B cell (primary cell): ENCODE data around the gene NLRC5. TPM values are rescaled to one million over a fixed set of nuclear protein-coding genes. Genes with fewer than 3 reads are reported as not detected.

ENCODE experiments used
- ATAC-seq: fragments of 200-7000 bp; cut with Tn5 transposase; one replicate; pipeline ENCODE4 v1.10.0; 2021; ENCODE audit warnings: low read depth, mild to moderate bottlenecking, moderate number of reproducible peaks, moderate library complexity
- CTCF ChIA-PET: fragments of 350-600 bp; sonication (Branson Sonifier 250); formaldehyde crosslinking; loops from one replicate; lab custom pipeline; 2021; ENCODE audit warnings: antibody characterized with exemption, inconsistent platforms; lab: Charles Lee
- POLR2A ChIA-PET: fragments of 350-600 bp; sonication (Branson Sonifier 250); formaldehyde crosslinking; loops from one replicate; lab custom pipeline; 2021; ENCODE audit warnings: antibody characterized with exemption; lab: Charles Lee
- DNase-seq: peaks from one replicate; pipeline ENCODE4 v3.0.0; 2013
- H2AFZ ChIP-seq: 2 replicates; pipeline ENCODE4 v1.6.1; 2012; ENCODE audit warnings: mild to moderate bottlenecking, low read depth, low read length; ENCODE audit not compliant: insufficient read depth, poor library complexity, severe bottlenecking
- H3K27ac ChIP-seq, 2 donors: 1 replicate in 1 of 2; 2 replicates in 1 of 2; pipeline ENCODE4 v1.5.1; 2012 to 2013; ENCODE audit warnings: low read length in 2 of 2, mild to moderate bottlenecking in 2 of 2, moderate library complexity in 1 of 2
- H3K27me3 ChIP-seq, 4 experiments: fragments of 200-600 bp in 1 of 4; sonication (generic) in 1 of 4; replicated peaks in 1 of 4; 1 replicate in 2 of 4; 2 replicates in 2 of 4; pipeline versions ENCODE4 v1.6.1 to v1.7.0; 2013 to 2016; ENCODE audit warnings: low read length in 3 of 4, mild to moderate bottlenecking in 2 of 4, mixed read lengths in 1 of 4, moderate library complexity in 1 of 4; ENCODE audit not compliant: insufficient read depth in 4 of 4, control insufficient read depth in 3 of 4; ENCODE audit errors: control extremely low read depth in 1 of 4
- H3K36me3 ChIP-seq, 2 experiments: replicated peaks in 1 of 2; 1 replicate in 1 of 2; 2 replicates in 1 of 2; pipeline versions ENCODE4 v1.6.1 to v1.7.1; 2013; ENCODE audit warnings: low read length in 1 of 2; ENCODE audit not compliant: insufficient read depth in 2 of 2, control insufficient read depth in 1 of 2; ENCODE audit errors: control extremely low read depth in 1 of 2, extremely low read depth in 1 of 2
- H3K4me1 ChIP-seq, 2 donors: fragments of 200-600 bp in 1 of 2; sonication (generic) in 1 of 2; 1 replicate in 1 of 2; 2 replicates in 1 of 2; pipeline versions ENCODE4 v1.5.1 to v1.6.1; 2013 to 2017; ENCODE audit warnings: low read length in 2 of 2; ENCODE audit not compliant: control insufficient read depth in 2 of 2, insufficient read depth in 2 of 2
- H3K4me2 ChIP-seq: replicated peaks from 2 replicates; pipeline ENCODE3; 2012; ENCODE audit warnings: mild to moderate bottlenecking, low read depth, low read length; ENCODE audit not compliant: poor library complexity, severe bottlenecking
- H3K4me3 ChIP-seq, 5 experiments: fragments of 200-600 bp in 1 of 5; sonication (generic) in 1 of 5; 1 replicate in 3 of 5; 2 replicates in 2 of 5; pipeline versions ENCODE4 v1.5.1 to v1.7.0; 2011 to 2016; ENCODE audit warnings: low read length in 4 of 5, mild to moderate bottlenecking in 4 of 5, low read depth in 2 of 5, control low read depth in 1 of 5, moderate library complexity in 1 of 5; ENCODE audit not compliant: insufficient read depth in 1 of 5; ENCODE audit errors: control extremely low read depth in 1 of 5, extremely low read depth in 1 of 5
- H3K79me2 ChIP-seq: fragments of 200-600 bp; sonication (generic); one replicate; pipeline ENCODE4 v1.6.0; 2016; ENCODE audit warnings: low read length; ENCODE audit not compliant: control insufficient read depth, insufficient read depth
- H3K9ac ChIP-seq: fragments of 200-600 bp; sonication (generic); 2 replicates; pipeline ENCODE4 v1.6.1; 2017; ENCODE audit warnings: mild to moderate bottlenecking, low read length, moderate library complexity
- H3K9me3 ChIP-seq, 3 donors: one replicate each; pipeline versions ENCODE4 v1.6.1 to v1.7.1; 2013; ENCODE audit warnings: low read length in 2 of 3; ENCODE audit not compliant: control insufficient read depth in 2 of 3, insufficient read depth in 1 of 3; ENCODE audit errors: control extremely low read depth in 1 of 3
- H4K20me1 ChIP-seq: 2 replicates; pipeline ENCODE4 v1.6.0; 2012; ENCODE audit warnings: mild to moderate bottlenecking, low read length; ENCODE audit not compliant: insufficient read depth, control insufficient read depth, poor library complexity, severe bottlenecking
- H3K27ac Mint-ChIP-seq: one replicate; pipeline ENCODE4 v1.8.0; 2021; ENCODE audit warnings: mixed read lengths
- H3K27me3 Mint-ChIP-seq: one replicate; pipeline ENCODE4 v1.8.0; 2021; ENCODE audit warnings: mixed read lengths
- H3K4me1 Mint-ChIP-seq: one replicate; pipeline ENCODE4 v1.8.0; 2021; ENCODE audit warnings: mixed read lengths
- H3K4me3 Mint-ChIP-seq: one replicate; pipeline ENCODE4 v1.8.0; 2021; ENCODE audit warnings: mixed read lengths
- H3K9me3 Mint-ChIP-seq: one replicate; pipeline ENCODE4 v1.8.0; 2022; ENCODE audit warnings: mixed read lengths; ENCODE audit not compliant: insufficient read depth
- EZH2 ChIP-seq: IDR thresholded peaks from 2 replicates; pipeline ENCODE4 v1.6.1; 2012; ENCODE audit warnings: borderline replicate concordance, low read depth, mild to moderate bottlenecking, moderate library complexity, low read length; ENCODE audit not compliant: insufficient read depth, poor library complexity, severe bottlenecking
- WGBS: methylation state at CpG from one replicate; pipeline ENCODE4 v1.1.5; 2013; ENCODE audit warnings: missing lambda C conversion rate; ENCODE audit not compliant: insufficient coverage; 5-methylcytosine and 5-hydroxymethylcytosine counted together
- intact Hi-C: fragments of 100-400 bp; cut with micrococcal nuclease; formaldehyde crosslinking; loops from one replicate; pipeline ENCODE4 v1.10.0; 2022
- polyA plus RNA-seq: library from polyadenylated mRNA; depleted of rRNA; stranded (reverse); fragments of >200 nt; gene quantifications from 2 replicates; pipeline ENCODE4 v1.2.3, GENCODE V29; 2012
- total RNA-seq, 2 donors: library from RNA; stranded (reverse); fragments of 120-200 nt in 1 of 2; gene quantifications; 1 replicate in 1 of 2; 2 replicates in 1 of 2; pipeline versions ENCODE4 v1.2.3 to v1.2.4, GENCODE V29; 2013 to 2022
- TF ChIP-seq, protein P1 (sequence below): fragments of 200-600 bp; IDR thresholded peaks from one replicate; pipeline ENCODE4 v1.8.0; 2022; ENCODE audit warnings: antibody characterized with exemption, mild to moderate bottlenecking

NLRC5 gene
- total and polyA plus RNA-seq, 2 donors (not counting 1 experiment from before 2014, with no cell fraction given): 349 to 510 TPM

DNA sequence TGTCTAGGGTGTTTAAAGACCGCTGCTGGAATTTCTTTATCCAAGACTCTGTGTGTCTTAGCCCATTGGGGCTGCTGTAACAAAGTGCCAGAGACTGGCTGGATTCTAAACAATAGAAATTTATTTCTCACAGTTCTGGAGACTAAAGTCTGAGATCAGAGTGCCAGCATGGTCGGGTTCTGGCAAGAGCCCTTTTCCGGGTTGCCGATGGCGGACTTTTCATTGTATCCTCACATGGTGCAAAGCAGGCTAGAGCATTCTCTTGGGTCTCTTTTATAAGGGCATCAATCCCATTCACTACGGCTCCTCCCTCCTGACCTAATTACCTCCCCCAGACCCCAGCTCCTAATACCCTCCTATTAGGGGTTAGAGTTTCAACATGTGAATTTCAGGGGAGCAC, 9.5 kb downstream of the NLRC5 start:
- peak overlapping the region; percentile 94 for H3K27ac Mint-ChIP-seq
- POLR2A ChIA-PET: interaction anchor here (0.9 to 1.6 kb wide), 6 partner anchors 9 to 43 kb away, joined by 3 to 9 read pairs (median 4); partner anchors contain the start of gene NLRC5
- H3K4me2 ChIP-seq: peak overlapping the region; percentile 62
- intact Hi-C loops: loop anchor here (1.0 kb wide), 1 partner anchor 8 kb away; no protein-coding TSS in a partner anchor
- ATAC-seq: no peak
- H3K4me1 ChIP-seq: peaks cover 45 to 62% of the 10 kb centered on the region in 2 donors
- H3K36me3 ChIP-seq: peaks cover 0 to 11% of the 10 kb centered on the region in 2 experiments
- no peak for DNase-seq
- H3K27me3 Mint-ChIP-seq: no peaks in the 10 kb centered on the region
- no peak overlapping the region for H3K4me3 ChIP-seq
- TF ChIP-seq EZH2: no peak
- TF ChIP-seq, protein P1, sequence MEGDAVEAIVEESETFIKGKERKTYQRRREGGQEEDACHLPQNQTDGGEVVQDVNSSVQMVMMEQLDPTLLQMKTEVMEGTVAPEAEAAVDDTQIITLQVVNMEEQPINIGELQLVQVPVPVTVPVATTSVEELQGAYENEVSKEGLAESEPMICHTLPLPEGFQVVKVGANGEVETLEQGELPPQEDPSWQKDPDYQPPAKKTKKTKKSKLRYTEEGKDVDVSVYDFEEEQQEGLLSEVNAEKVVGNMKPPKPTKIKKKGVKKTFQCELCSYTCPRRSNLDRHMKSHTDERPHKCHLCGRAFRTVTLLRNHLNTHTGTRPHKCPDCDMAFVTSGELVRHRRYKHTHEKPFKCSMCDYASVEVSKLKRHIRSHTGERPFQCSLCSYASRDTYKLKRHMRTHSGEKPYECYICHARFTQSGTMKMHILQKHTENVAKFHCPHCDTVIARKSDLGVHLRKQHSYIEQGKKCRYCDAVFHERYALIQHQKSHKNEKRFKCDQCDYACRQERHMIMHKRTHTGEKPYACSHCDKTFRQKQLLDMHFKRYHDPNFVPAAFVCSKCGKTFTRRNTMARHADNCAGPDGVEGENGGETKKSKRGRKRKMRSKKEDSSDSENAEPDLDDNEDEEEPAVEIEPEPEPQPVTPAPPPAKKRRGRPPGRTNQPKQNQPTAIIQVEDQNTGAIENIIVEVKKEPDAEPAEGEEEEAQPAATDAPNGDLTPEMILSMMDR: no peak
- peaks cover 68% of the 10 kb centered on the region for H3K79me2 ChIP-seq
- no peaks in the 10 kb centered on the region for H3K27me3 ChIP-seq
- no peak overlapping the region for H2AFZ ChIP-seq
- H3K9me3 ChIP-seq: peaks cover 0 to 11% (median 0%) of the 10 kb centered on the region in 3 donors
- peaks cover 17% of the 10 kb centered on the region for H4K20me1 ChIP-seq
- peaks cover 85% of the 10 kb centered on the region for H3K4me1 Mint-ChIP-seq
- 100% methylated on average over 3 of the region's 6 CpGs for WGBS
- peak overlapping the region; percentile 77 to 83 for H3K27ac ChIP-seq
- H3K4me3 Mint-ChIP-seq: peak overlapping the region; percentile 71
- CTCF ChIA-PET: interaction anchor here (0.9 to 2.1 kb wide), 8 partner anchors 9 to 47 kb away, joined by 3 to 13 read pairs (median 4); partner anchors contain the start of gene NLRC5
- H3K9me3 Mint-ChIP-seq: no peaks in the 10 kb centered on the region
- H3K9ac ChIP-seq: no peak overlapping the region
